CD4-positive, alpha-beta T cell treated with Interleukin-2 at 100 ng/mL for 4 hours (primary cell): ENCODE measurements around the gene MICALL2.
"Not testable (repeated sequence)": the region's sequence is repeated elsewhere in the genome, so short reads cannot be mapped to it uniquely, and the experiment has no call there.

Experiments
- DNase-seq: peaks from one replicate; pipeline ENCODE4 v3.0.0-alpha.2; 2020; ENCODE audit warnings: low spot score

Gene MICALL2

GRCh38 chr7:1447551-1448244 is 11.6 kb downstream of the MICALL2 start:
- no peak for DNase-seq

GRCh38 chr7:1447112-1447511 is 12.2 kb downstream of the MICALL2 start:
- DNase-seq, result no peak

DNA sequence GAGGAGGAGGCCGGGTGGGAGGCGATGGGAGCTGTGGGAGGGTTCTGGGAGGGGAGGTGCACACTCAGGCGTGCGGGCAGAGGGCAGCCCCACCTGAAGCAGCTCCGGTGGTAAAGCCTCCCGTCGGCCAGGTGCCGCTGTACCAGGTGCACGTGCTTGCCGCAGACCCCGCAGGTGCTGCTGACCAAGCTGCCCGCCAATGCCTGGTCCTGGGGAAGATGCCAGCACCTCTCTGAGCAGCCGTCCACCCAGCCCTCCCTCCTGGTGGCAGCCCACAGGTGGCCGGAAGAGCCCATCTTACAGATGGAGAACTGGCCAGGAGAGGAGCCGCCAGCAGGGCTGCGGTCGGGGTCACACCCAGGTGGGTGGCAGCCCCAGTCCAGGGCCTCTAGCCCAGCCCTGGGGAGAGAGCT is 12.6 kb downstream of the MICALL2 start:
- no peak for DNase-seq

DNA sequence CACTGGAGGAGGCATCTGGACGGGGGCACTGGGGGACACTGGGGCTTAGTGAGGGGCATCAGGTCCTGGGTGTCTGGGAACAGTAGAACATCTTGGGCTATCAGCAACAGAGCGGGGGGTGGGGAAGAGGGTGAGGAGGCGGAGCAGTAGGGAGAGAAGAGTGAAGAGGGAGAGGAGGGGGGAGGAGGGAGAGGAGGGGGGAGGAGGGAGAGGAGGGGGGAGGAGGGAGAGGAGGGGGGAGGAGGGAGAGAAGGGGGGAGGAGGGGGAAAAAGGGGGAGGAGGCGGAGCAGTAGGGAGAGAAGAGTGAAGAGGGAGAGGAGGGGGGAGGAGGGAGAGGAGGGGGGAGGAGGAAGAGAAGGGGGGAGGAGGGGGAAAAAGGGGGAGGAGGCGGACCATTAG is 13.2 kb downstream of the MICALL2 start:
- DNase-seq, result not testable (repeated sequence)

- no peak for DNase-seq
Measured at GRCh38 chr7:1445341-1445740, 13.9 kb downstream of the MICALL2 start.

DNA sequence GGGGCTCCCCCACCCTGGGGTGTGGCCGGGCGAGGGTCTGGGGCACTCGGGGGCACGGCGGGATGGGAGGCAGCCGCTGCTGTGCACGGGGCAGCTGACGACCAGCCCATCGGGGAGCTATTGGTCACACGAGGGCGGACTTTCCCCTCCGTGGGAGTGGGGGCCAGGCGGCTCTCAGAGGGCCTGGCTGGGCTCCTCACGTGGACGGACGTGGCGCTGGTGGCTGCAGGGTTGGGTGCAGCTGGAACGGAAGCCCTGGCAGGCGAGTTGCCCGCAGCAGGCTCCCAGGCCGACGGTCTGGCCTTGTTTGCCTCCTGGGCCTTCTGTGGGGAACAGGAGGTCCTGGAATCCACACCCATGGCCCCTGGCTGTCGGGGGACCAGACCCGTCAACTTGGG is 14.3 kb downstream of the MICALL2 start:
- DNase-seq, result no peak

DNA sequence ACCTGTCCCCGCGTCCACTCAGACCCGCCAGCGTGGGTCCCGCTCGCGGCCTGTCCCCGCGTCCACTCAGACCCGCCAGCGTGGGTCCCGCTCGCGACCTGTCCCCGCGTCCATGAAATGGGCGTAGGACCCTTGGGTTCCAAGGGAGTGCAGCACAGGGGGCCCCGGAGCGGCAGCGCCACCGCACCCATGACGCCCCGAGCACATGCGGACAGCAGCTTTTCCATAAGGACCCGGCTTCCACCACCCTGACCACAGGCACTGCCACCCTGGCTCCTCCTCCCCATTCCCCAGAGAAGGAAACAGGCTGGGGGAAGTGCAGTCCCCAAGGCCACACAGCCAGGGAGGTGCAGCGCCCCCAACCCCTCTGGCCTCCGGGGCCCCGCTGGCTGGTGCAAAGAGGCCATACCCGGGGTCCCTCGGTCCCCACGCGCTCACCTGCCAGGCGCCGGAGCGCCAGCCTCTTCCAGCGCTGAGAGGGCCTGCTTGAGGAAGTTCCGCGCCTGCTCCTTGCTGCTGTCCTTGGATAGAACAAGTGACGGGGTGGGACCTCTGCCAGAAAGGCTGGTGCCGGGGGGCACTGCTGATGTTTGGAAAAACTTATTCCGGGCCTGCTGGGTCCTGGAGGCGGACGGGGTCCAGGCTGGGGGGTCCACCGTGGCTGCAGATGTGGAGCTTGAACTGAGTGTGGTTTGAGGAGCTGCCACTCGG is 14.9 kb downstream of the MICALL2 start:
- no peak for DNase-seq

DNA sequence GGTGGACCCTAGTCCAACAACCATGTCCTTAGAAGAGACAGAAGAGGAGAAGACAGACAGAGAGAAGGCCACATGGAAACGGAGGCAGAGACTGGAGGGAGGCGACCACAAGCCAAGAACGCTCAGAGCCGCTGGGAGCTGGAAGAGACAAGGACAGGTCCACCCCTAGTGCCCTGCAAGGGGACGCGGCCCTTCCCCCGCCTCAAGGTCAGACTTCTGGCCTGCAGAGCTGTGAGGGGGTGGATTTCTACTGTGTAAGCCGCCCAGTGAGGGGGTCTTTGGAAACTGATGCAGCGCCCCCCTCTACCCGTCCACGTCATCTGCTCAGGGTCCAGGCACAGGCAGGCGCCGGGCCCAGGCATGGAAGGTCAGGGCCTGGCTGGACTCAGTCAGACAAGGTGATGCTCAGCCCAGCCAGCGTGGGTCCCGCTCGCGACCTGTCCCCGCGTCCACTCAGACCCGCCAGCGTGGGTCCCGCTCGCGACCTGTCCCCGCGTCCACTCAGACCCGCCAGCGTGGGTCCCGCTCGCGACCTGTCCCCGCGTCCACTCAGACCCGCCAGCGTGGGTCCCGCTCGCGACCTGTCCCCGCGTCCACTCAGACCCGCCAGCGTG is 15.6 kb downstream of the MICALL2 start:
- not testable (repeated sequence) for DNase-seq

- no peak for DNase-seq
Measured at GRCh38 chr7:1442355-1443124, 16.7 kb downstream of the MICALL2 start.

DNA sequence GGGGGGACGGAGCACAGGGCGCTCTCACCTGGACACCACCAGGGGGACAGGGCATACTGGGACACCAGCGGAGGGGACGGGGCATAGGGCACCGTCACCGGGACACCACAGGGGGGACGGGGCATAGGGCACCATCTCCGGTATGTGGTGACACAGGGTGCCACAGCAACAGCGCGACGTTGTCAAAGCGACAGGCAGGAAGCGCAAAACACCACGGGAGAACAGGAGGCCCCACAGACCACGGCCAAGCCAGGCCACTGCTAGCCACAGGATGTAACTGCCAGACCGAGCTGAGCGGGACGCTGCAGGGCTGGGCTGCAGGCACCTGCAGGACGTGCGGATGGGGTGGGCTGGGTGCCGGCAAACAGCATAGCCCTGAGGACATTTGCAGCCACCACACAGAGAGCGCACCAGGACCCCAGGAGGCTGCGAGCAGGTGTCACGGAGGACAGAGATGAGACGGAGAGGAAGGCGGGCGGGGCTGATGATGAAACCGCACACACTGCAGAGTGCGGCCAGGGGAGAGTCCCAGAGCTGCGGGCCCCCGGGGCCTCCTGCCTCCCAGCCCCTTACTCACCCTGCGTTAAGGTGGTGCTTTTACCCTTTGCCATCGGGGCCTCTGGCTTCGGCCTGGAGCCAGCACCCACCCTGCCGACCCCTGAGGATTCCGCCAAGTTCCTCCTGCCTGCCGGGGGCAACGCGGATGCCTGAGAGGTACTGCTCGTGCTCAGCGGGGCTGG is 17.5 kb downstream of the MICALL2 start:
- no peak for DNase-seq

GRCh38 chr7:1440620-1441019 is 18.6 kb downstream of the MICALL2 start:
- DNase-seq, result no peak

DNA sequence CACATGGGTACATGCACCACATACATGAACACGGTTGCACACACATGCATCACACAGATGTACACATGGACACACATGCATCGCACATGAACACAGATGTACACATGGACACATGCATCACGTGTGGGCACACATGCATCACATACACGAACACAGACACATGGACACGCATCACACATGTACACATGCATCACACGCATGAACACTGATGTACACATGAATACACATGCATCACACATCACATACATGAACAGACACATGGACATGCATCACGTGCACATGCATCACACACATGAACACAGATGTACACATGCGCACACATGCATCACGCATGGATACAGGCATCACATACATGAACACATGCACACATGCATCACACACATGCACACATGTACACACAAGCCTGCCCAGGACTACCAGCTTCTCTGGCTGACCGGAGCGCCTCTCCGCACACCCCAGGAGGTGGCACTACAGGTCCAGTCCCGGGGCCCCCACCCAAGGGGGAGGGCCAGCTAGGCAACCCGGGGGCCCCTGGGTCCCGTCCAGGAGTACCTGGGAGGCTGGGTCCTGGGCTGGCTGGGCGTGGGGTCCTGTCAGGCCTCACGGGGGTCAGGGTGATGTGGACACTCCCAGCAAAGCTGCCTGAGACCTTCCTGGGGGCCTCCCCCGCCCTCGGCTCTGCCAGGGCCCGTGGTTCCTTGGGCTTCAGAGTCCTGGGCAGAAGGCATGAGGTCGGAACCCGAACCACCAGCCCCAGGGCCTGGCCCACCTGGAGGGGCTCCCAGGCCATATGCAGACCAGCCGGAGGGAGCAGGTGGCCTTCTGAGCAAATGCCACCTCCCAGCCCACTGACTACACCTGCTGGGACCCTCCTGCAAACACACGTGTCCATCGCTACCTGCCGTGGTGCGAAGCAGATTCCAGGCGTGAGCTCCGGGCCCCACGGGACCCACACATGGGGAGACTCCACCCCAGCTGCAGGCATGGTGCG is 19.6 kb downstream of the MICALL2 start:
- DNase-seq, result no peak

DNA sequence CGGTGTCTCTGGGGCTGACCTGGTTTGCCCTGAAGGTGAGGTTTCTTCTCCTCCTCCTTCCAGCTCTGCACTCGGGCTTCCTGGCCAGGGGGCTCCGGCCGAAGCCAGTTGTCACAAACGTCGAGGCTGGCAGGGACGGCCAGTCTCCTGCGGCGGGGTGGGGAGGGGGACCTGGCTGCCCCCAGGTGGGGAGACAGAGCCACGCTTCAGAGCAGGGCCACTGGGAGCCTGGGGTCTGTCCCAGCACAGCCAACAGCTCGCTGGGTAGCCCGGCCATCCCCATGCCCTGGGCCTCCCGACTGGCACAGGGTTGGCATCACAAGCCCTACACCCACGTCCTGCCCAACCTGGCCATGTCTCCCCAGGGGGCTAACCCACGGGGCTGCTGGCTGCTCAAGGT is 20.4 kb downstream of the MICALL2 start:
- DNase-seq, result no peak

DNA sequence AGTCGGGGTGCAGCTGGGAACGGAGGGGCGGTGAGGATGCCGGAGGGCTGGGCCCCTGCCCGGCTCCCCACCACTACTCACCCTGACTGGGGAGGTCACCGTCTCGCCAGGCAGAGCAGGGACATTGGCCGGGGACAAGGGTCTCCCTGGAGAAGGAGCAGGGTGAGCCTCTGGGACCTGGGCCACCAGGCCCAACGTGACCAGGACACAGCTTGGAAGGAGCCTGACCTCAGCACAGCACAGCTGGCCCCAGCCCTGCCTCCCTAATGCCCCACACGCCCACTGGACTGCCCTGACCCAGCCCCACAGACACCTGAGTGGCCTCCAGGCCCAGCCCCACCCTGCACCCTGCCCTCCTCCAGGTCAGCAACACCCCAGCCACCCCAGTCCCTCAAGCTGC is 21.1 kb downstream of the MICALL2 start:
- no peak for DNase-seq

DNA sequence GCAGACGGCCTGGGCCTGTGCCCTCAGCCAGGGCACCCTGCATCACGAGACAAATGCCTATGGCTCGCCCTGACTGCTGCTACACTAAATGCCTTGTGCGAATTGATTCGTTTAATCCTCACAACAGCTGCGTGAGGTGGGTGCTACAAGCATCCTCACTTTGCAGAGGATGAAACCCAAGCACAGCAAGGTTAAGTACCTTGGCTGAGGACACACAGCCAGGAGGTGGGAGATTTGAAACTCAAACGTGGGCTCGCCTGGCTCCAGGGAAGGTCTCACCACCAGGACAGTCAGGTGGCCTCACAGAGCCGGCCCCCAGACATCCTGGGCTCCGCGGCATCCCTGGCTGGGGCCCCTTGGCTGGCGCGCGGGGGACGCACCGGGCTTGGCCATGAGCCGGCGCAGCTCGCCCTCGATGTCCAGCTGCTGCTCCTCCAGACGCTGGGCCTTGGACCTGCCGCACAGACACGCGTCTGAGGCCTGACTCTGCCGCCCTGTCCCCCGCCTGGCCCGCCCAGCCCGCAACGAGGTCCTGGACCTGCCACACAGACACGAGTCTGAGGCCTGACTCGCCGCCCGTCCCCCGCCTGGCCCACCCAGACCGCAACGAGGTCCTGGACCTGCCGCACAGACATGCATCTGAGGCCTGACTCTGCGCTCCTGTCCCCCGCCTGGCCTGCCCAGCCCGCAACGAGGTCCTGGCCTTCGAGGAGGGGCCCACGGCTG is 22.0 kb downstream of the MICALL2 start:
- DNase-seq, result no peak

GRCh38 chr7:1436608-1437007 is 22.7 kb downstream of the MICALL2 start:
- no peak for DNase-seq

DNA sequence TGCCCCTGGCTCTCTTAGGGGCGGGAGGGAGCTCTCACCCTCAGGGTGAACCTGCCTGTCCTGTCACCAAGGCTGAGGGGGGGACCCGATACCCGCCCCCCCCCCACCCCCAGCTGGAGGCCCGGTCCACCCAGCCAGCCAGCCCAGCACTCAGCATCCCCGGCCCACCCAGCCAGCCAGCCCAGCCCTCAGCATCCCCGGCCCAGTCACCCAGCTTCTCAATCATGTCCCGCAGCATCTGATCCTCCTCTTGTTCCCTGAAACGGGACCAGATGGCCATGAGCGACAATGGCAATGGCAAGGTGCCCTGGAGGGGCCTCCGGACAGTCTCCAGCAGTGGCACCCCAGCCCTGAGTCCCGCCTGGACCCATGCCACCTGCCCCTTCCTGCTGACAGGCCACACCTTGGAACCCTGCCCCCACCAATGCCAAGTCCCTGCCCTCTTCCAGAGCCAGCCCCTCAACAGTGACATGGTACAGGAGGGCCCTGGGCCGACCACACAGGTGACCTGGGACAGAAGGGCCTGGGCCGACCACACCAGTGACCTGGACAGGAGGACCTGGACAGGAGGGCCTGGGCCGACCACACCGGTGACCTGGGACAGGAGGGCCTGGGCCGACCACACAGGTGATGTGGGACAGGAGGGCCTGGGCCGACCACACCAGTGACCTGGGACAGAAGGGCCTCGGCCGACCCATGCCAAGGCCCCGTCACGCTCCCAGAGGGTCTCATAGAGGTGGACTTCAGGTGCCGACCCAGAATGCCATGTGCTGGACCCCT is 24.2 kb downstream of the MICALL2 start:
- DNase-seq, result no peak

GRCh38 chr7:1434165-1434718 is 25.0 kb downstream of the MICALL2 start:
- no peak for DNase-seq
